Measurements from ENCODE around the gene TIMM23. TPM values are rescaled to one million over a fixed set of nuclear protein-coding genes. Genes with fewer than 3 reads are reported as not detected.
"Not testable (repeated sequence)": the region's sequence is repeated elsewhere in the genome, so short reads cannot be mapped to it uniquely, and the experiment has no call there.

Gene TIMM23
- total and polyA plus RNA-seq, 10 of the 15 experiments (the other 5 are each of a cell fraction or from before 2014, with no cell fraction given) = 90.0 to 228 (median 120) TPM

DNA sequence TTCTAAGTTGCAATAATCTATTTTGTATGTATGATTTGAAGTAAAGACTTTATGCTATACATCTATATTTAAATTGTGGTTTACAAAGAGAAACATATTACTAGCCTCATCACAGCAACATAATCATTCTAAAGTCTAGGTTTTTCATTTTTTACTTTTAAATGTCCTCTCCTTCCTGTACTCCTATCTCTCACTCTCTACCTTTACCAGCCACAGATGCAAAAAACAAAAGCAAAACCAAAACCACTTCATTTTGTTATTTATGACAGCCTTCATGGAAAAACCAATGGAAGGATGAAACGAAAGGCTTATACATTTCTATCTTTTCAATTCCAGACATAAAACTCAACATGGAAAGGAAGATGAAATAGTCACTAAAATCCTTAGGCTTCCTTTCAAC is 31.1 kb upstream of the TIMM23 start:
- H3K4me2 ChIP-seq (ENCODE audit: control insufficient read depth, insufficient read depth); RAD21 ChIA-PET (ENCODE audit: unreplicated experiment); H3K4me3 ChIP-seq; SMC1A ChIA-PET (ENCODE audit: uncharacterized antibody, unreplicated experiment); in situ Hi-C loops (cut with MboI); H3K36me3 ChIP-seq (ENCODE audit: control insufficient read depth in 2 of 2, insufficient read depth in 2 of 2, low read length in 1 of 2); H3K4me1 ChIP-seq (ENCODE audit: control insufficient read depth, insufficient read depth, low read length); ATAC-seq; intact Hi-C loops (cut with micrococcal nuclease; ENCODE audit: unreplicated experiment); H2AFZ ChIP-seq (ENCODE audit: control insufficient read depth, low read depth, low read length); H3K79me2 ChIP-seq (ENCODE audit: control insufficient read depth, insufficient read depth, low read length); H3K27me3 ChIP-seq (replicated peaks in 1 of 2; ENCODE audit: control insufficient read depth in 2 of 2, insufficient read depth in 2 of 2, low read length in 1 of 2); POLR2A ChIA-PET; H3K9ac ChIP-seq (ENCODE audit: control insufficient read depth, insufficient read depth, low read length); H3K27ac ChIP-seq (ENCODE audit: control insufficient read depth, insufficient read depth); BruUV-seq (replicated peaks); H4K20me1 ChIP-seq (ENCODE audit: control insufficient read depth, insufficient read depth); DNase-seq (ENCODE audit: low read depth, low spot score); FAIRE-seq; H3K9me3 ChIP-seq (replicated peaks; ENCODE audit: control insufficient read depth, insufficient read depth, low read length); CTCF ChIA-PET: not testable (repeated sequence)
- WGBS (ENCODE audit: insufficient coverage, insufficient replicate concordance, low lambda C conversion rate, missing lambda C conversion rate) = no CpG with 5 or more reads among the region's 1 CpG

DNA sequence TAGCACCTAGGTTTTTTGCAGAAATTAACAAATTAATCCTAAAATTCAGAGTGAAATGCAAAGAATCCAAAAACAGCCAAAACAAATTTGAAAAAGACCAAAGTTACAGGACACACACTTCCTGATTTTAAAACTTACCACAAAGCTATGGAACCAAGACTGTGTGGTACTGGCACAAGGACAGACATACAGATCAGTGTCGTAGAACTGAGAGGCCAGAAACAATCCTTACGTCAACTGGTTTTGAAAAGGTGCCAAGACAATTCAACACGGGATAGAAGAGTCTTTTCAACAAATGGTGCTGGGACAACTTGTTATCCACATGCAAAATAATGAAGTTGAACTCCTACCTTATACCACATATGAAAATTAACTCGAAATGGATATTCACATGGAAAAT is 26.8 kb upstream of the TIMM23 start:
- in situ Hi-C loops (cut with MboI); H3K9ac ChIP-seq (ENCODE audit: control insufficient read depth, insufficient read depth, low read length); POLR2A ChIA-PET; H3K36me3 ChIP-seq (ENCODE audit: control insufficient read depth in 2 of 2, insufficient read depth in 2 of 2, low read length in 1 of 2); H3K4me1 ChIP-seq (ENCODE audit: control insufficient read depth, insufficient read depth, low read length); RAD21 ChIA-PET (ENCODE audit: unreplicated experiment); H3K27me3 ChIP-seq (replicated peaks in 1 of 2; ENCODE audit: control insufficient read depth in 2 of 2, insufficient read depth in 2 of 2, low read length in 1 of 2); H3K27ac ChIP-seq (ENCODE audit: control insufficient read depth, insufficient read depth); BruUV-seq (replicated peaks); H3K9me3 ChIP-seq (replicated peaks; ENCODE audit: control insufficient read depth, insufficient read depth, low read length); H3K79me2 ChIP-seq (ENCODE audit: control insufficient read depth, insufficient read depth, low read length); H3K4me3 ChIP-seq; DNase-seq (ENCODE audit: low read depth, low spot score); H4K20me1 ChIP-seq (ENCODE audit: control insufficient read depth, insufficient read depth); H2AFZ ChIP-seq (ENCODE audit: control insufficient read depth, low read depth, low read length); intact Hi-C loops (cut with micrococcal nuclease; ENCODE audit: unreplicated experiment); FAIRE-seq; H3K4me2 ChIP-seq (ENCODE audit: control insufficient read depth, insufficient read depth); ATAC-seq; SMC1A ChIA-PET (ENCODE audit: uncharacterized antibody, unreplicated experiment): not testable (repeated sequence)
- CTCF ChIA-PET = interaction anchor here (1.6 kb wide), 1 partner anchor 695 kb away, joined by 3 read pairs; no protein-coding TSS in a partner anchor
- 100% methylated on average over 4 of the region's 4 CpGs for WGBS (ENCODE audit: insufficient coverage, insufficient replicate concordance, low lambda C conversion rate, missing lambda C conversion rate)

DNA sequence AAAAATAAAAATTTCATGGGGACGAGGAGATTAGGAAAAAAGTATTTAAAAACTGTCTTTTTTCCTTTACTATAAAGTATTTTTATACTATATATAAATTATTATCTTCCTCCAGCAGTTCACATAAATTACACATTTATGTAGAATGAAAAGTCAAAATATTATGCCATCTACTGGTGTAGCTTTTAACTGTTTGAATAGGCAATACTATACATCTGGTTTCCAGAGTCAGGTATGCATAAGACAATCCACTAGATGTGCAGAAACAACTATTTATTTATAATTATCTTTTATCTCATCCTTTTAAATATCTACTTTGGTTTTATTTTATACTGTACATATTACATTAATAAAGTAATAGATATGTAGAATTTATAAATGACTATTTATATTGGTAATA is 24.9 kb upstream of the TIMM23 start:
- SMC1A ChIA-PET (ENCODE audit: uncharacterized antibody, unreplicated experiment); intact Hi-C loops (cut with micrococcal nuclease; ENCODE audit: unreplicated experiment): not testable (repeated sequence)

DNA sequence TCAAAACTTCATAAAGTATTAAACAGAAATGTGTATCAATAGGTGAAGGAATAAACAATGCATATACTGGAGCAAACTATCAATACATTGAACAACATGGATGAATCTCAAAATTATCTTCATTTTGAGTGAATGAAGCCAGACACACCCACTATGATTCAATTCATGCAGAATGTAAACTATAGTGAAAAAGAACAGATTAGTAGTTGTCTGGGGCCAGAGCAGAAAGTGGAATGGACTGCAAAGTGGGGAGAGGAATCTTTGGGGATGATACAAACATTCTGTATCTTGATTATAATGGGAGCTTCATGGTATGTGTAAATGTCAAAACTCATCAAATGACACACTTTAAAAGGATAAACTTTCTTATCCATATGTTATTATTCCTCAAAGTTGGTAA is 23.5 kb upstream of the TIMM23 start:
- H3K9me3 ChIP-seq (replicated peaks; ENCODE audit: control insufficient read depth, insufficient read depth, low read length); SMC1A ChIA-PET (ENCODE audit: uncharacterized antibody, unreplicated experiment); H3K27ac ChIP-seq (ENCODE audit: control insufficient read depth, insufficient read depth); H3K79me2 ChIP-seq (ENCODE audit: control insufficient read depth, insufficient read depth, low read length); DNase-seq (ENCODE audit: low read depth, low spot score); H3K4me2 ChIP-seq (ENCODE audit: control insufficient read depth, insufficient read depth); RAD21 ChIA-PET (ENCODE audit: unreplicated experiment); H3K4me1 ChIP-seq (ENCODE audit: control insufficient read depth, insufficient read depth, low read length); POLR2A ChIA-PET; H3K4me3 ChIP-seq; H4K20me1 ChIP-seq (ENCODE audit: control insufficient read depth, insufficient read depth); in situ Hi-C loops (cut with MboI); FAIRE-seq; intact Hi-C loops (cut with micrococcal nuclease; ENCODE audit: unreplicated experiment); BruUV-seq (replicated peaks); H3K36me3 ChIP-seq (ENCODE audit: control insufficient read depth in 2 of 2, insufficient read depth in 2 of 2, low read length in 1 of 2); H3K27me3 ChIP-seq (replicated peaks in 1 of 2; ENCODE audit: control insufficient read depth in 2 of 2, insufficient read depth in 2 of 2, low read length in 1 of 2); H2AFZ ChIP-seq (ENCODE audit: control insufficient read depth, low read depth, low read length); H3K9ac ChIP-seq (ENCODE audit: control insufficient read depth, insufficient read depth, low read length); ATAC-seq: not testable (repeated sequence)
- CTCF ChIA-PET = interaction anchor here (0.7 kb wide), 1 partner anchor 699 kb away, joined by 3 read pairs; no protein-coding TSS in a partner anchor

More for the DNA sequence above, 24.9 kb upstream of the TIMM23 start:
- in situ Hi-C loops (cut with MboI); H3K9ac ChIP-seq (ENCODE audit: control insufficient read depth, insufficient read depth, low read length); CTCF ChIA-PET; BruUV-seq (replicated peaks); DNase-seq (ENCODE audit: low read depth, low spot score); RAD21 ChIA-PET (ENCODE audit: unreplicated experiment); H3K4me3 ChIP-seq; H3K36me3 ChIP-seq (ENCODE audit: control insufficient read depth in 2 of 2, insufficient read depth in 2 of 2, low read length in 1 of 2); H3K4me1 ChIP-seq (ENCODE audit: control insufficient read depth, insufficient read depth, low read length); H3K79me2 ChIP-seq (ENCODE audit: control insufficient read depth, insufficient read depth, low read length); H4K20me1 ChIP-seq (ENCODE audit: control insufficient read depth, insufficient read depth); H3K9me3 ChIP-seq (replicated peaks; ENCODE audit: control insufficient read depth, insufficient read depth, low read length); FAIRE-seq; H3K4me2 ChIP-seq (ENCODE audit: control insufficient read depth, insufficient read depth); H2AFZ ChIP-seq (ENCODE audit: control insufficient read depth, low read depth, low read length); POLR2A ChIA-PET; H3K27me3 ChIP-seq (replicated peaks in 1 of 2; ENCODE audit: control insufficient read depth in 2 of 2, insufficient read depth in 2 of 2, low read length in 1 of 2); H3K27ac ChIP-seq (ENCODE audit: control insufficient read depth, insufficient read depth): not testable (repeated sequence)
- ATAC-seq = 0 out of 3 replicates have a peak, but pooled peaks have one; percentile 39
- 100% methylated on average over 1 of the region's 1 CpG for WGBS (ENCODE audit: insufficient coverage, insufficient replicate concordance, low lambda C conversion rate, missing lambda C conversion rate)
